ENCODE data around the gene EOMES. TPM values are rescaled to one million over a fixed set of nuclear protein-coding genes. Genes with fewer than 3 reads are reported as not detected.

Gene EOMES
- total RNA-seq, 1 experiment from 2014 or later: 0.43 TPM

GRCh38 chr3:27696906-27697305, 25.2 kb downstream of the EOMES start:
- no peak for DNase-seq
- Histone ChIP-seq H3K27me3 (replicated peaks; ENCODE audit: control insufficient read depth, insufficient read depth, low read length) (no peaks in the 10 kb centered on the region), H3K9me3 (no peaks in the 10 kb centered on the region), H3K4me1 (no peaks in the 10 kb centered on the region), H3K36me3 (ENCODE audit: control insufficient read depth, insufficient read depth, low read length) (no peaks in the 10 kb centered on the region), H3K4me3 (ENCODE audit: low read depth, low read length) (no peak overlapping the region)
- ChIA-PET POLR2A (no interaction called here), CTCF (no interaction called here)
- no peak overlapping the region for H3K4me3 Mint-ChIP-seq (ENCODE audit: unreplicated experiment)
- H3K27ac Mint-ChIP-seq (ENCODE audit: unreplicated experiment): no peak overlapping the region
- intact Hi-C loops (cut with micrococcal nuclease; ENCODE audit: unreplicated experiment): no loop called here
- peaks cover 3% of the 10 kb centered on the region for H3K27me3 Mint-ChIP-seq (ENCODE audit: insufficient read depth, unreplicated experiment)
- H3K9me3 Mint-ChIP-seq (ENCODE audit: unreplicated experiment): no peaks in the 10 kb centered on the region
- no peaks in the 10 kb centered on the region for H3K4me1 Mint-ChIP-seq (ENCODE audit: low read depth, unreplicated experiment)
- no peak for TF ChIP-seq CTCF (IDR thresholded peaks at IDR 0.05; ENCODE audit: insufficient read depth in 1 of 2, low read depth in 1 of 2, low read length in 1 of 2, severe bottlenecking in 1 of 2, unreplicated experiment in 1 of 2)
- H3K36me3 Mint-ChIP-seq (ENCODE audit: insufficient read depth, unreplicated experiment): no peaks in the 10 kb centered on the region
- no TSS peak for BruUV-seq (replicated peaks)

GRCh38 chr3:27695636-27696035, 26.5 kb downstream of the EOMES start:
- Mint-ChIP-seq H3K9me3 (ENCODE audit: unreplicated experiment) (no peaks in the 10 kb centered on the region), H3K4me1 (ENCODE audit: low read depth, unreplicated experiment) (no peaks in the 10 kb centered on the region), H3K27me3 (ENCODE audit: insufficient read depth, unreplicated experiment) (peaks cover 10% of the 10 kb centered on the region), H3K36me3 (ENCODE audit: insufficient read depth, unreplicated experiment) (no peaks in the 10 kb centered on the region), H3K4me3 (ENCODE audit: unreplicated experiment) (no peak overlapping the region), H3K27ac (ENCODE audit: unreplicated experiment) (no peak overlapping the region)
- TF ChIP-seq CTCF (IDR thresholded peaks at IDR 0.05; ENCODE audit: insufficient read depth in 1 of 2, low read depth in 1 of 2, low read length in 1 of 2, severe bottlenecking in 1 of 2, unreplicated experiment in 1 of 2): no peak
- ChIA-PET CTCF (no interaction called here), POLR2A (no interaction called here)
- no peaks in the 10 kb centered on the region; the same call in 1 of the 2 replicates for H3K9me3 ChIP-seq
- H3K4me3 ChIP-seq (ENCODE audit: low read depth, low read length): no peak overlapping the region
- no peak for DNase-seq
- no peaks in the 10 kb centered on the region for H3K4me1 ChIP-seq
- intact Hi-C loops (cut with micrococcal nuclease; ENCODE audit: unreplicated experiment): no loop called here
- H3K36me3 ChIP-seq (ENCODE audit: control insufficient read depth, insufficient read depth, low read length): no peaks in the 10 kb centered on the region
- no peaks in the 10 kb centered on the region for H3K27me3 ChIP-seq (replicated peaks; ENCODE audit: control insufficient read depth, insufficient read depth, low read length)
- no TSS peak for BruUV-seq (replicated peaks)

GRCh38 chr3:27688053-27688452, 34.1 kb downstream of the EOMES start:
- H3K4me1 Mint-ChIP-seq (ENCODE audit: low read depth, unreplicated experiment): no peaks in the 10 kb centered on the region
- no peaks in the 10 kb centered on the region for H3K36me3 Mint-ChIP-seq (ENCODE audit: insufficient read depth, unreplicated experiment)
- Histone ChIP-seq H3K4me1 (no peaks in the 10 kb centered on the region), H3K9me3 (no peaks in the 10 kb centered on the region; the same call in 1 of the 2 replicates), H3K27me3 (replicated peaks; ENCODE audit: control insufficient read depth, insufficient read depth, low read length) (no peaks in the 10 kb centered on the region), H3K4me3 (ENCODE audit: low read depth, low read length) (no peak overlapping the region), H3K36me3 (ENCODE audit: control insufficient read depth, insufficient read depth, low read length) (no peaks in the 10 kb centered on the region)
- H3K27ac Mint-ChIP-seq (ENCODE audit: unreplicated experiment): no peak overlapping the region
- no peak for DNase-seq
- peaks cover 9% of the 10 kb centered on the region for H3K9me3 Mint-ChIP-seq (ENCODE audit: unreplicated experiment)
- no TSS peak for BruUV-seq (replicated peaks)
- TF ChIP-seq CTCF (IDR thresholded peaks at IDR 0.05; ENCODE audit: insufficient read depth in 1 of 2, low read depth in 1 of 2, low read length in 1 of 2, severe bottlenecking in 1 of 2, unreplicated experiment in 1 of 2): no peak
- H3K27me3 Mint-ChIP-seq (ENCODE audit: insufficient read depth, unreplicated experiment): peaks cover 14% of the 10 kb centered on the region
- CTCF ChIA-PET: interaction anchor here (0.6 kb wide), 1 partner anchor 149 kb away, joined by 5 read pairs; no protein-coding TSS in a partner anchor
- H3K4me3 Mint-ChIP-seq (ENCODE audit: unreplicated experiment): no peak overlapping the region
- intact Hi-C loops (cut with micrococcal nuclease; ENCODE audit: unreplicated experiment): no loop called here
- POLR2A ChIA-PET: no interaction called here

Measured in Caco-2 (cell line).